Stimulated activated CD4-positive, alpha-beta T cell treated with anti-CD3 and anti-CD28 coated beads, Interleukin-4, amount 100 ng/mL, for 24 hours (primary cell): ENCODE data around the gene TMEM256.
"Not testable (repeated sequence)": the region's sequence is repeated elsewhere in the genome, so short reads cannot be mapped to it uniquely, and the experiment has no call there.

Experiments
- DNase-seq: peaks from one replicate; pipeline ENCODE4 v3.0.0-alpha.2; 2020

TMEM256 gene

GRCh38 chr17:7380855-7381683, 22.8 kb downstream of the TMEM256 start, which contains the start of gene TNK1:
TSS of gene TNK1 (plus strand) at chr17:7381089. CDS start at chr17:7382927, 1,838 bp downstream.
- no peak for DNase-seq

GRCh38 chr17:7380321-7380720, 23.6 kb downstream of the TMEM256 start:
- no peak for DNase-seq

DNA sequence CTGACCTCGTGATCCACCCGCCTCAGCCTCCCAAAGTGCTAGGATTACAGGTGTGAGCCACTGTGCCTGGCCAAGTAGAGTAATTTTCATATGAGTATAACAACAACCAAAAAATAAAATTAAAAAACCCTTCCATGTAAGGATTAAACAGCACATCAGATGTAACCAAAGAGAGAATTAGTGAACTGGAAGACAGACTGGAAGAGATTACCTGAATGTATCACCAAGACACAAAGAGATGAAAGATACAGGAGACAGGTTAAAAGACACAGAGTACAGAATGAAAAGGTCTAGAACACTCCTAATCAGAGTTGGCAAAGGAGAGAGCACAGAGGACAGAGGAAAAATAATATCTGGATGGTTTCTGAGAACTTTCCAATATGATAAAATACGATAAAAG, 24.8 kb downstream of the TMEM256 start:
- no peak for DNase-seq

DNA sequence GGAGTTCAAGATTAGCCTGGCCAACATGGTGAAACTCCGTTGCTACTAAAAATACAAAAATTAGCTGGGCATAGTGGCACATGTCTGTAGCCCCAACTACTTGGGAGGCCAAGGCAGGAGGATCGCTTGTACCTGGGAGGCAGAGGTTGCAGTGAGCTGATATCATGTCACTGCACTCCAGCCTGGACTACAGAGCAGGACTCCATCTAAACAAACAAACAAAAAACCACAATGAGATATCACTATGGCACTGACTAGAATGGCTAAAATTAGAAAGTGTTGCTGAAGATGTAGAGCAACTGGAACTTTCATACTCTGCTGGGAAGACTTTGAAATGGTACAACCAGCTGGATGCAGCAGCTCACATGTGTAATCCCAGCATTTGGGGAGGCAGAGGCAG, 29.5 kb downstream of the TMEM256 start:
- DNase-seq: no peak

DNA sequence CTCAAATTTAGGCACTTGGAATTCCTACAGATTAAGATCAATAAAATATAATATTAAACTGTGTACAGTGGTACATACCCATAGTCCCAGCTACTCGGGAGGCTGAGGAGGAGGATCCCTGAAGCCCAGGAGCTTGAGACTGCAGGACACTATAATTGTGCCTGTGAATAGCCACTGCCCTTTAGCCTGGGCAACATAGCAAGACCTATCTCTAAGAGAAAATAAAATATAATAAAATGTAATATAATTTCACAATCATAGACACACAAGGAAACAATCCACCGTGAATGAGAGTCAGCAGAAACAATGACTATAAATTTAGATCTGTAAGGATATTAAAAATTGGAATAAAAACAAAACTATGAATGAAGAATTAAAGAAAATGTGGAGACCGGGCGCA, 33.0 kb downstream of the TMEM256 start:
- no peak for DNase-seq

GRCh38 chr17:7369825-7370224, 34.1 kb downstream of the TMEM256 start:
- no peak for DNase-seq

DNA sequence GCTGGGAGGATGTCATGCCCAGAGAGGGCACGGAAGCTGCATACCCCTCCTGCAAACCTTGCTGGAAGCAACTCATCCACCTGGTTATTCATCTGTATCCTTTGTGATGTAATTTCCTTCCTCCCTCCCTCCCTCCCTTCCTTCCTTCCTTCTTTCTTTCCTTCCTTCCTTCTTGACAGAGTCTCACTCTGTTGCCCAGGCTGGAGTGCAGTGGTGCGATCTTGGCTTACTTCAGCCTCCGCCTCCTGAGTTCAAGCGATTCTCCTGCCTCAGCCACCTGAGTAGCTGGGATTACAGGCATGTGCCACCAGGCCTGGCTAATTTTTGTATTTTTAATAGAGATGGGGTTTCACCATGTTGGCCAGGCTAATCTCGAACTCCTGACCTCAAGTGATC, 35.3 kb downstream of the TMEM256 start:
- DNase-seq: not testable (repeated sequence)

- no peak for DNase-seq
These were observed 35.8 kb downstream of the TMEM256 start for GRCh38 chr17:7367918-7368598.

- DNase-seq: no peak
These were observed 36.8 kb downstream of the TMEM256 start for GRCh38 chr17:7367083-7367482.

DNA sequence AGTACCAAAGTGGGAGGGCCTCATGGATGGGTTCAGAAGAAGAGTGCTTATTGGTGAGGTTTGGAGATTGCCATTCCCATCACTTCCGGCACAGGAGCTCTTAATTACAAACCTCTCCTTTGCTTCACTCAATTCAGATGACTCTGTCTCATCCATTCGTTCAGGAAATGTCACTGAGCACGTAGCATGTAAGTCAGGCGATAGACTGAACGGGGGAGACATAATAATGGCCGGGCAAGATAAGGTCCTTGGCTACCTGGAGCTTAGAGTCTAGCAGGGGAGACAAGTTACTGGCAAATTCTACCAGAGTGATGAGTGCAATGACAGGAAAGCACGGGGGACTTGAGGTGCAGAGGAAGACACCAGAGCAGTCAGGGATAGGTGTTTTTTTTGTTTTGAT, 37.9 kb downstream of the TMEM256 start:
- DNase-seq: not testable (repeated sequence)

- no peak for DNase-seq
These were observed 40.6 kb downstream of the TMEM256 start for GRCh38 chr17:7363311-7363710.

DNA sequence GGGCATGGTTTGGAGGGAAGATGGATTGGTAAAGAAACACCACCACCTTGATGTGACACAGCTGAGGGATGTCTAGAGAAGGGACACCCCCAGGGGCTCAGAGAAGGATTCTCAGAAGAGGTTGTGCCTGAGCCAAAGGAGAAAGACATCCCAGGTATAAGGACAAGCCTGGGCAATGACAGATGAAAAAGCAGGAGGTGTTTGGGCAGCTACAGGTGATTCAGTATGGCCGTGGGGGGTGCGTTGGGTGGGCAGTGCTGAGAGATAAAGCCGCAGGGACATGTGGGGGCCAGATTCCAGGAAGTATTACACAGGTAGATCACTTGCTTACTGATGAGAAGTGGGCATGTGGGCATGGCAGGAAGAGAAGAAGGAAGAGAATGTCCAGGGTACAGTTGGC, 42.0 kb downstream of the TMEM256 start:
- DNase-seq: no peak

DNA sequence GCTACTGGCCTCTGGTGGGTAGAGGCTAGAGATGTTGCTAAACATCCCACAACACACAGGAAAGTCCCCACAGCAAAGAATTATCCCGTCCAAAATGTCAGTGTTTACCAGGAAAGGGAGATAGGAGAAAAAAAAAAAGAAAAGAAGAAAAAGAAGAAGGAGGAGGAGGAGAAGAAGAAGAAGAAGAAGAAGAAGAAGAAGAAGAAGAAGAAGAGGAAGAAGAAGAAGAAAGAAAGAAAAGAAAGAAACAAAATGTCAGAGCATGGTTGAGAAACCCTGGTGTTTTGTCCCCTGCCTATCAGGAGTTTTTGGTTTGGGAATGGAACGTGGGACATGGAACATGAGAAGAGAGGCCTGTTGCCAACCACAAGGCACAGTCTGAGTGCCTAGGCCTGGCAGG, 46.5 kb downstream of the TMEM256 start:
- DNase-seq: no peak

GRCh38 chr17:7356756-7357155, 47.1 kb downstream of the TMEM256 start:
- DNase-seq: no peak

GRCh38 chr17:7356072-7356549, 47.8 kb downstream of the TMEM256 start:
- peak; percentile 86 for DNase-seq

DNA sequence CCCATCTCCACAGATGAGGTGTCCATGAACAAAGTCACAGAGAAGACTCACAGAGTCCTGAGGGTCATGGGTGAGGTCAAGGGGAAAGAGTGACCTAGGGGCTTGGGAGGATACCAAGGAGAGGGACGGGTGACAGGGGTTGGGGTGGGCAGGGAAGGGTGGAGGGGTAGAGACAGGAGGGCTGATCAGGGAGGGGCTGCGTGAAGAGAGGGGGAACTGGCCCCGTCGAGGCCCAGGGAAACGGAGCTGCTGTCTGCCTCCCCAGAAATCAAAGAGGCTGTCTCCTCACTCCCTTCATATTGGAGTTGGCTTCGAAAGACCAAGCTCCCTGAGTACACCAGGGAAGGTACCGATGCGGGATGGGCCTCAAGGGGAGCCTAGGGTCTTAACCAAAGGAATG, 48.3 kb downstream of the TMEM256 start:
- no peak for DNase-seq

- DNase-seq: no peak
These were observed 48.8 kb downstream of the TMEM256 start, which contains the start of gene TMEM95 for GRCh38 chr17:7355053-7355452. TSS of gene TMEM95 (plus strand) at chr17:7355156. CDS start at chr17:7355205, 49 bp downstream.

- peak; percentile 27 for DNase-seq
These were observed 49.5 kb downstream of the TMEM256 start for GRCh38 chr17:7354262-7354843.
